Stimulated activated CD4-positive, alpha-beta T cell treated with anti-CD3 and anti-CD28 coated beads, Interleukin-1b, Interleukin-23, amount 100 ng/mL, for 1 hour (primary cell): ENCODE measurements around the gene BEST2.
A peak's percentile ranks its signal among the peaks of the same experiment; 100 is the strongest.

Source experiments
- DNase-seq, 2 donors: peaks; one replicate each; pipeline ENCODE4 v3.0.0-alpha.2; 2020; ENCODE audit warnings: low read depth in 2 of 2

The BEST2 gene

DNA sequence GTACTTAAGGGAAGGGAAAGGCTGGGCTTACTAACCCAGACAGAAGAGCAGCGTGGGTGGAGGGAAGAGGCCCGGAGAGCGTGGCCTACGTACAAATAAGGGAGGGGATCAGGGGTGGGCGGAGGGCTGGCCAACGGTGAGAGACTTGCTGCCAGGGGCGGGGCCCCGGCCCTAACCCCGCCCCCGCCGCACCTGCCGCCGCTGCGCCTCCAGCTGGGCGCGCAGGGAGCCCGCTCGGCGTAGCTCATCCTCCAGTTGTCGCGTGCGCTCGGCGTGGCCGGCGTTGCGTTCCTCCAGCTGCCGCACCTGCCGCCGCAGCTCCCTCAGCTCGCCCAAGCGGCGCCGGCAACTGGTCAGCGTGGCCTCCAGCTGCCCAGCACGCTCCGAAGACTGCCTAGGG lies 18.1 kb downstream of the BEST2 start:
- DNase-seq = peak in 1 of 2 donors; percentile 46

DNA sequence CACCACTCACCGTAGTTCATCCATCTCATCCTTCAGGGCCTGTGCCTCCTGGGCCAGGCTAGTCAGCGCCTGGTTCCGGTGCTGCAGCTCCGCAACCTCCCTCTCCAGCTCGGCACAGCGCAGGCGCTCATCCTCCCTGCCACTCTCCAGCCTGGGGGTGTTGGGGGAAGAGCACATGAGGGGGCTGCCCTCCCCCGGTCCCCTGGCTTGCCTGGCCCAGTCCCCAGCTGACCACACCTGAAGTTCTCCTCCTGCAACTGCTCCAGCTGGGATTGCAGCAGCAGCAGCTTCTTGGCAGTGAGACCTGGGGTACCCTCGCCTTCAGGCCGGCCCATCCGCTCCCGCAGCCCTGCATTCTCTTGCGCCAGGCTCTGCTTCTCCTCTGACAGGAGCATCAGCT lies 19.3 kb downstream of the BEST2 start:
- DNase-seq = no peak

DNA sequence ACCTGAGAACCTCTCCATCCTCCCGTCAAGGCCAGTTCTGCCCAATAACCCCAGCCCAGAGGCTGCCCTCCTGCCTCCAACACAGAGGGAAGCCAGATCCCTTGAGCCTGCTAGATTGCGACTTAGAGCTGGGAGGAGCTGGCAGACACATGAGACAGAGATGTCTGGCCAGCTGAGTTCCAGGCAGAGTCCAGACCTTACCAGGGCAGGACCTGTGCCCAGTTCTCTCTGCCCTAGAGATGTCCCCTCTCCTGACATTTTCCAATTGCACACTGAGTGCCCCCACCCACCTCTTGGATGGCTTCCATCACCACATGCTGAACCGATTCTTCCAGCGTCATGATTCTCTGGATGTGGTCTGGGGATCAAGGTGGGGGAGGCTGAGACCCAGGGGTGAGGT lies 20.7 kb downstream of the BEST2 start:
- no peak for DNase-seq

DNA sequence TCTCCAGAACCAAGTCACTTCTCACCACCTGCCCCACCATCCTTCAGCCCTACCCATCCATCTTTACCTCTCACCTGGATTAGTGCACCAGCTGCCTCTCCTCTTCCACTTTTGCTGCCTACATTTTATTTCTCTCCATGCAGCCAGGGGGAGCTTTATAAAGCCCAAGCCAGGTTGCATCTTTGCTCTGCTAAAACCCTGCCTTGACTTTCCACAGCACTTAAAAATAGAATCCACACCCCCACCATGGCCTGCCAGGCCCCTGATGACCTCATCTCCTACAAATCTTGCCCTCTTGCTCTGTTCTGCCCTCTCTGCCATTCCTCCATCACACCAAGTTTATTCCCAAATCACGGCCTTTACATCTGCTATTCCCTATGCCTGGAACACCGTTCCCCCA lies 22.0 kb downstream of the BEST2 start:
- DNase-seq = no peak

DNA sequence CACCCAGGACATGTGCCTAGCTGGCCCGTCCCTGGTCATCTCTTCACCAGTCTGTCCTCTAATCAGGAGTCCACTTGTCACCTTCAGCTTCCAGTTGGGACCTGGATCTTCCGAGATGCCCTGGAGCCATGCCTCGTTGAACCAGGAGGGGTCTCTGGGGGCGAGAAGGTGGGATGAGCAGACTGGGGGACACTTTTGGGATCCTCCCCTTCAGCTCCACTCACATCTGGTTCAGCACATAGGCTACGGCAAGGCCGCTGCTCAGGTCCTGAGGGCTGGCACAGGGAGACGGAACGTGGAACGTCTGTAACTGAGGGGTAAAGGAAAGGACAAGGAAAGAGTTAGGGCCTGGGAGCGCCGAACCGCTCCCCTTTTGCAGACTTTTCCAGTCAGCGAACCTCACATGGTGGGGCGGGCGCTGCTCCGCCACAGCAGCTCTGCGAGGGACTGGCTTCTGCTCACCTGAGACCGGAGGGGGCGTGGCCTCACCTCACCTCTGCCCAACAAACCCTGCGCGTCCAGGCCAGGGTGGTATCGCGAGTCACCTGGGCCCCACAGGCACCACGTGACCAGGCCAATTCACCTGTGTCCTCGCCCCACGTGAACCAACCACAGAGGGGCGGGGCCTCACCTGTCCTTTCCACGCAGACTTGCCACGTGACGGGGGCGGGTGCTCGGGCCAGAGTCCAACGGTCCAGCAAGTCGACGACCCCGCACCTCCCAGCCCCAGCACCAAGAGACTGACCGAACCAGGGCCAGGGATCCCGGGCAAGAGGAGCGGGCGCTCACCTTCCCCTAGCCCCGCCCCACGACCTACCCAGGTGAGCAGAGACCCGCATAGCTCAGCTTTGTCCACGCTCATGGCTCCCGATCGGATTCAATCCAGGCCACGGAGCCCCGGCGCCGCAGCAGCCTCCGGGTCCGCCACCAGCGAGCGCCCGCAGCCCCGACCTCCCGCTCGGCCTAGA lies 23.3 kb downstream of the BEST2 start, which contains the start of gene HOOK2:
Gene HOOK2, minus strand, starts transcription at position 965 of the 968 bp plus-strand sequence. Its CDS starts 103 bp downstream, at position 862.
- DNase-seq = no peak

DNA sequence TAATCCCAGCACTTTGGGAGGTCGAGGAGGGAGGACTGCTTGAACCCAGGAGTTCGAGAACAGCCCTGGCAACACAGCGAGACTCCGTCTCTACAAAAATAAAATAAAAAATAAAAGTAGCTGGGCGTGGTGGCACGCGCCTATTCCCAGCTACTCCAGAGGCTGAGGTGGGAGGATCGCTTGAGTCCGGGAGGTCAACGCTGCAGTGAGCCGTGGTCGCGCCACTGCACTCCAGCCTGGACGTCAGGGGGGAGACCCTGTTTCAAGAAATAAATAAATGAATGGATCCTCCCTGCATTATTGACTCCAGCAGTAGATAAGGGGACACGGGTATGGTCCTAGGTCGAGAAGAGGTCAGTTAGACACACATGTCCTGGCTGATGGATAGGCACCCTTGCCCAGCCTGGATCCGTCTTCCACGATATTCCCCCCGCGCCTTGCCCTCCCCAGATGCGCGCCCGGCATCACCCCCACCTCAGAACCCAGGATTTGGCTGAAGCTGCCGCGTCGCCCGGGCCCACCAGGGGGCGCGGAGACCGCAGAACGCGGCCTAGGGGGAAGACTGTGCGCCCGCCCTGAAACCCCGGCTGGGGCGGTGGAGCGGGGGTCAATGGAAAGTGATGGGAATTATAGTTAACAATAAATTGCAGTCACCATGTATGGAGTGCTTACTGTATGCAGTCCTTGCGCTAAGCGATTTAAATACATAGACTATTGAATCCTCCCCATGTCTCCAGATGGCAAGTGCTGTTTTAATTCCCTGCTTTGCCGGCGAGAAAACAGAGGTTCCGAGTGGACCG lies 25.8 kb downstream of the BEST2 start:
- peak; percentile 55 to 76 for DNase-seq

DNA sequence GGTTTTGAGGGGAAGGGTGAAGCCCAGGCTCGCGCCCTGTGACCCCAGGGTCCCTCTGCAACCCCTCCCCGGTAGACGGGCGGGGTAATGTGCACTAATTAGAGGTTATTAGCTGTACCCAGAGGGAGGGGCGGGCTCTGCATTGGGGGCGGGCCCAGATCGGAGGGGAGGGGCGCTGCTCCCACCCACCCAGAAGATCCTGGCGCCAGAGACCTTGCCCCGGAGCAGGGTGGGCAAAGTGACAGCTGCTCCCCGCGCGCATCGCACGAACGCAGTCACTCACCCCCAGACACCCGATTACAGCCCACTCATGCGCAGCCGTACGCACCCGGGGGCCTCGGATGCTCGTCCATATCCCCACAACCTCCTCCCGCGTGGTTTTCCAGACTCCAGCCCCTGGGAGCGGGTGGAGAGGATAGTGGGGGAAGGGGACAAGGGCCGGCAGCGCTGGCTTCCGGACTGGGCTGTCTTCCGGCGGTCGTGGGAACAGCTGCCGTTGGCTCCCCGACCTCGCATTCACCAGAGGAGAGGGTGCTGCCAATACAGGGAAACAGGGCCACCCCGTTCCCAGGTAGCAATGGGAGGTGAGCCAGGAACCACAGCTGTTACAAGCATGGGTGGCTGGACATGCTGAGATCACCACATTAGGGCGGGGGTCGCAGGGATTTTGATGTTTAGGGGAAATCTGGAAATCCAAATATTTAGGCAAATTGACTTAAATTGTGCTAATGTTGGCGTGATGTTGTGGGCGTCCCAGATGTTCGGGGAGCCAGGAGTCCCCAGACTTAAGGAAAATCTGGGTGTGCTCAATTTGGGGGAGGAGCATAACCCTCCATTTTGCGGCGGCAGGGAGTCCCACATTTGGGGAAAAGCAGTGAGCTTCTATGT lies 26.7 kb downstream of the BEST2 start:
- DNase-seq = no peak

DNA sequence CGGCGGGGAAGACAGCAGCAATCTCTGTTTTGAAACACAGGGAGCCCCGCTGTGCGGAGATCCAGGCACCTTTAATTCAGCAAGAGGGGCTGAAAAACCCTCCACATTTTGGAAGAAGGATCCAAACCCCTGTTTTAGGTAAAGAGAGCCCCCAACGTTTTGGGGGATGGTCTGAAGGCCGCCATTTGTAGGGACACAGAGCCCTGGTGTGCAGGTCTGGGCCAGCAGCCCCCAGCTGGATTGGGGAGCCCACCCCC lies 27.2 kb downstream of the BEST2 start:
- DNase-seq = no peak

DNA sequence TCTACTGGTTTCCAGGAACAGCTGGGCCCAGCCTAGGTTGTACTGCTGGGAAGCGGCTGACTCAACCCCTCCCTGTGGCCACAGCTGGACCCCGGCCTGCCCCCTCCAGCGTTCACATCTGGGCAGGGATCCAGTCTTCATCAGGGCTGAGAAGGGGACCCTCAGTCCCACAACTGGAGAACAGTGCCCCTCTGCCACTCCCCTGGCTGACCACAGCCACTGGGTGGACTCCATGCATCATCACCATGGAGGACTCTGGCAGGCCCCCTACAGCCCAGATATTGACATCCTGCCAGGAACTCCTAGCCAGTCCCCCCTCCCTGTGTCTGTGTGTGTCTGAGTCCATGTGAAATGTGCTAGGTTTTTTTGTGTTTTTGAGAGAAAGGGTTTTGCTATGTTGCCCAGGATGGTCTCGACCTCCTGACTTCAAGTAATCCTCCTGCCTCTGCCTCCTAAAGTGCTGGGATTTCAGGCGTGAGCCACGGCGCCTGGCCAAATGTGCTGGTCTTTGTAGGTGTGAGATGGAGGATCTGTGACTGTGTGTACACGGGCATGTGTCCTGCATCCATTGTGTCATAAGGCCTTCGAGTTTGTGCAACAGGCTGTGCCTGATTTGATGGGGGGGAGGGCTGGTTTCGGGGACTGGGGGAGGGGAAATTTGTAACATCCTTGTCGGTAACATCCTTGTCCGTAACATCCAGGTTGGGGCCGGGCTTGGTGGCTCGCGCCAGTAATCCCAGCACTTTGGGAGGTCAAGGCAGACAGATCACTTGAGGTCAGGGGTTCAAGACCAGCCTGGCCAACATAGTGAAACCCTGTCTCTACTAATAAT lies 27.8 kb downstream of the BEST2 start:
- no peak for DNase-seq

DNA sequence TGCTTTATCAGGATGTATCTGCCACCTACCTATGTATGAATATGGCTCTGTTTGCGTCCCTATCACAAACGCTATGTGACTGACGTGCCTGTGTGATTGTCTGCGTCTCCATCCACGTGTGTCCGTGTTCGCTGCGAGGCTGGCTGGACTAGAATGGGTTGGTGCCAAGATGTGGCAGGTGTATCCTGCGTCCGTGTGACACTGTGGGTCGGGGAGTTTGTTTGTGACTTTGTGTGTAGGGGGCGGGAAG lies 30.5 kb downstream of the BEST2 start:
- DNase-seq = no peak

DNA sequence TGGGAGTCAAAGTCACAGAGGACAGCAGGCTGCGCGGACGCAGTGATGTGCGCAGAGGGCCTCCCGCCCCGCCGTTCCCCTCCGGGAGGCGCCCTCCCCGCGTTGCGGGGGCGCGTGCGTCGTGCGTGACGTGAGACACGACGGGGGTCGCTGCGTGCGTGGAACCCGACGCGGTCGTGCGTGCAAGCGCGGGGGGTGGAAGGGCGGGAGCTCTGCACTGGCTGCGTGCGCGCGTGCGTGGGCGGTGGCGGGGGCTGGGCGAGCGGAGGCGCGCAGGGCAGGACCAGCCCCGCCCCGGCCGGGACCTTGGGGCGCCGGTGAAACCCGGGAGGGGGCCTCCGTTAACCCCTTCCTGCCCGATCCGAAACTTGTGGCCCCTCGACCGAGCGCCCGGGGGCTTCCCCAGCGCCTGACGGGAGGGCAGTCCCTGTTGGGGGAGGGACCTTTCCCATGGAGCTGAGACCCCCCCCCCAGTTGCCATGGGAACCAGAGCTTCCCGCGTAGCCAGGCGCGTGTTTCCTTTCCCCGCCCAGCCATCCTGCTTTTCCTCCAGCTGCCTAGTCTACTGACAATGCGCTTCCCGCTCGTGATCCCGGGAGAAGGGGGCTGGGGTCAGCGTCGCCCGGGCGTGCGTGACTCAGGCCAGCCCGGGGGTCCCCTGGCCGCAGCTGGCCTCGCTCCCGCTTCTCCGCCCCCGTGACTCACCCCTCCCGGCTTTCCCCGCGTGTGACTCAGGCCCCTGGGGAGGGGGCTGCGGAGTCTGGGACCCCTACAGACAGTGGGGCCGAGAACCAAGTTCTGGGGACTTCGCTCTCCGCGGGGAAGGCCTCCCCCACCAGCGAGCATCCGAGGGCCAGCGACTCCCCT lies 31.1 kb downstream of the BEST2 start:
- DNase-seq = peak; percentile 77

DNA sequence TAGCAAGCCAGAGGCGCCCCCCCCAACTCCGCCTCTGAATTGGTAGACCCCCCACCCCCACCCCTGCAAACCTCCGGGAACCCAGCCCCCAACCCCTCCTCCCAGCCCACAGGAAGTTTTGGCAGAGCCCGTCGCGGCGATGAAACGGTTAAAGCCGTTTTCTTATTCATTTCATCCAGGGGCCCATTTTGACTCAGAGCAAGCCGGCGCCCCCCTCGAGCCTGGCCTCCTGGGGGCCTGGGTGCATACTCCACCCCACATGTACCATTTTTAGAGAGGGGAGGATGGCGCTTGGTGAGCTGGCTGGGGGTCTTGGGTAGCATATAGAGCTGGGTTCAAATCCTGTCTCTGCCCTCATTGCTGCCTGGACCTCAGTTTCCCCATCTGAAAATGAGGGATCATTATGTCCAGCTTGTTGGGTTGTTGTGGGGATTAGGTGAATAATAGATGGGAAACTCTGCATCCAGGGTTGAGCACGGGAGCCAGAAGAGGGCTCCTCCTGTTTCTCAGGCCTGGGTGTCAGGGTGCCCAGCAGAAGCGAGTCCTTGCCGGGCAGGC lies 31.8 kb downstream of the BEST2 start:
- no peak for DNase-seq

DNA sequence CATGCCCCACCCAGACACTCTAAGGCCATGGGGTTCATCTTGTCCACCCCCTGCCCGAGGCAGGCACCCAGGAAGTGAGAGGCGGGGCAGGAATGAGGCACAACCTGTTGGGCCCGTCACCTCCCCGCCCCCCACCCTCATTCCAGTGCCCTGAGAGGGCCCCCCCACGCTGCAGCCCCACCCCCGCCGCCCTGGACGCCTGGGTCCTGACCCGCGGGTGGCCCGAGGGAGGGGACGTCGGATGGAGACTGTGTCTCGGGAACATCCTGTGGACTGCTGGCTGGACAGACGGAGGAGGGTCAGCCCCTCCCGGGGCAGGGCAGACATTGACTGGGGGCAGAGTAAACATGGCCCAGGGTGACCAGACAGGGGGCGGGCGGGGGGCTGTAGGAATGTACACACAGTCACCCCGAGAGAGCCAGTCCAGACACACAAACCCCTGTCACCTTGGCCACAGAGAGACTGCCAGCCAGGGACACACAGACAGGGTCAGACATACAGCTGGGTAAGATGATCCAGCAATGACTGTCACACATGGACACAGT lies 32.3 kb downstream of the BEST2 start:
- DNase-seq = no peak

DNA sequence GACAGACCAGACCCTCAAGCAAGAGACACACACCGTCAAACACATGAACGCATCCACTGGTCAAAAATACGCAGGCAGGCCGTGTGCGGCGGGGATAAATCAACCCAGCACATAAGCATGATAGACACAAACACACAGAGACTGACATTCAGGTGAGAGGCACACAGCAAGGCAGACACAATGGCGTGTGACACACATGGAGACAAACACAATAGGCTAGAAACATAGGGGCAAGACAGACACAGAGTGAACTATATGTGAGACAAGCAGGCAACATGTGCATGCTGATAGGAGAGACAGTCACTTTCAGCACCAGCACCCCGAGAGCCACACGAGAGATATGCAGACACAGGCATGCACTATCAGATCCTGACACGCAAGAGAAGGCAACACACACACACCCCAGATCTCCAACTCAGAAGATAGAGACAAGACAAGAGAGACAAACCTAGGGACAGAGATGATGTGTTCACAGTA lies 32.8 kb downstream of the BEST2 start:
- DNase-seq = no peak

DNA sequence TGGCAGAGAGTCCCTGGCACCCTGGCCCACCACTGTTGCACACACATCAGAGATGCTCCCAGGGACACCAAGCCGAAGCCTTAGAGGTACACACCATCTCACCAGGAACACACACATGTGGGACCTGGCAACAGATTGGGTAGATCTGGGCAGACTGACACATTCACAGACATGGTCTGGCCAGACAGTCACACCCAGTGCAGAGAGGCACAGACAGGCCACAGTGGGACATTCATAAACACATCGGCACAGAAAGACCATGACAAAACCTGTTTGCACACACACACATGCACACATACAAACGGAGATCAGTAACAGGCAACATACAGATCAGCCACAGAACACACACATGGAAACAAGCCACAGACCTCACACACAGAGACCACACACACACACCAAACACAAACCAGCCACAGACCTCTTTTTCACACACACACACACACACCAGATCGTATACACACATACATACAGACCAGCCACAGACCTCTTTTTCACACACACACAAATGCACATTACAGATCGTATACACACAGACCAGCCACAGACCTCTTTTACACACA lies 33.4 kb downstream of the BEST2 start:
- no peak for DNase-seq

DNA sequence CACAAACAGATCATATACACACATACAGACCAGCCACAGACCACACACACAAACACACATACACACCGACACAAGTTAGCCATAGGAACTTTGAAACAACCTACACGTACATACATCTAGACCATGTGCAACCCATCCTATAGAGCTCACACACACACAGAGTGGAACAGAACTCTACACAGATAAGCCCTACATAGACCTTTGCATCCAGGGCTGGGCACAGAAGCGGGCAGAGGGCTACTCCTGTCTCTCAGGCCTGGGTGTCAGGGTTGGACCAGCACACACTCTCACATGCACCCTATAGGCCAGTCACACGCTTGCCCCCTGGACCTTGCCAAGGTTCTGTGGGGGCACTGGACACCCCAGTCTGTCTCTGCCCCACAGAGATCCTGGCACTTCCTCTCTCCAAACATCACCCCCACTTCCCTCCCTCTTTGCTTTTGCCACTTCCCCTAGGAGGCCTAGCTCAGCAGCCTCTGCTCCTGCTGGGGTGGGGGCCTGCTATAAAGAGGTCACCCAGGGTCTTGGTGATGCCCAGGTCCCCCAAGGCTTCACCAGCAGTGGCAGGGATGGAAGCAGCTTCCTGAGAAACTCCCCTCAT lies 33.9 kb downstream of the BEST2 start:
- DNase-seq = no peak

DNA sequence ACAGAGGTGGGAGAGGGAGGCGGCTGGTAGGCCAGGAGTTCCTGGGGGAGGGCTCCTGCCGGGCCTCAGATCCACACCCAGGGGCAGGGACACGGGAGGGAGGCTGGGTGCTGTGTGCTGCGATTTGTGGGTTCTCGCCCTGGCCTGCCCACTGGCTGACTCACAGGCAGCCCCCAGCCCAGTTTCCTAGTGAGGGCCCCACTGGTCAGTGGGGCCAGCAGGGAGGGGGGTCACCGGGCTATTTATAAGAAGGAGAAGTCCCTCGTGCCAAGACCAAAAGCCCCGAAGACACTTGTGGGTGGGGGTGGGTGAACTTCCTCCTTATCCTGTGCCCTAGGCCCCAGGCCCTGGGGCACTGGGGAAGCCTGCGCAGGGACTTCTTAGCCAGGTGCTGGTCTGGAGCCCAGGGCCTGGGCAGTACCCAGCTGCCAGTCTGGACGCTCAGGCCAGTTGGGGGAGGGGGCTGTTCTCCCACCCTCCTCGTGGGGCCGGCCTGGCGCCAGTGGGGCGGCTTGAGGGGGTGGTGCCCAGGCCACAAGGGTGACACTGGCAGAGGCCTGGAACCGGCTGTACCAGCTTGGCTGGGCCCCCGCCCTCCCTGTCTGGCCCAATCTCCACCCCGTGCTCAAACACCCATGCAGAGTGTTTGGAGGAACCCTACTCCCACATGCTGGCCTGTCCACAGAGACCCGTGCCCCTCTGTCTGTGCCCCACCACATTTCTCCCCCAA lies 34.7 kb downstream of the BEST2 start:
- no peak for DNase-seq

DNA sequence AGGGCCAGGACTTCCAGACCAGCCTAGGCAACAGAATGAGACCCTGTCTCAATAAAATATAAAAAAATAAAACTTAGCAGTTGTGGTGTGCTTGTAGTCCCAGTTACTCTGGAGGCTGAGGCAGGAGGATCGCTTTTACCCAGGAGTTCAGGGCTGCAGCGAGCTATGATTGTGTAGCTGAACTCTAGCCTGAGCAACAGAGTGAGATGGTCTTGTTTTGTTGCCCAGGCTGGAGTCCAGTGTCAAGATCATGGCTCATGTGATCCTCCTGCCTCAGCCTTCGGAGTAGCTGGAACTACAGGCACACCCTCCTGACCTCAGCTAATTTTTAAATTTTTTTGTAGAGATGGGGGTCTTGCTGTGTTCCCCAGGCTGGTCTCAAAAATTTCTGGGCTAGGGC lies 35.4 kb downstream of the BEST2 start:
- no peak for DNase-seq
